Esophagus muscularis mucosa (tissue), 4 donors: ENCODE results near the gene MMS19. TPM values are rescaled to one million over a fixed set of nuclear protein-coding genes. Genes with fewer than 3 reads are reported as not detected.
"Not testable (repeated sequence)": the region's sequence is repeated elsewhere in the genome, so short reads cannot be mapped to it uniquely, and the experiment has no call there.

ENCODE experiments used
- DNase-seq: peaks from one replicate; pipeline ENCODE4 v3.0.0-alpha.2; 2017; ENCODE audit errors: extremely low spot score
- H3K27ac ChIP-seq, 4 donors: fragments of 200-600 bp; sonication (generic); replicated peaks in 1 of 4; 1 replicate in 3 of 4; 2 replicates in 1 of 4; pipeline ENCODE4 v1.5.1; 2016 to 2019; ENCODE audit warnings: mild to moderate bottlenecking in 1 of 4
- H3K27me3 ChIP-seq, 4 donors: fragments of 200-600 bp; sonication (generic); one replicate each; pipeline versions ENCODE4 v1.5.1 to v1.6.0; 2016 to 2019
- H3K36me3 ChIP-seq, 4 donors: fragments of 200-600 bp; sonication (generic); one replicate each; pipeline ENCODE4 v1.5.1; 2016 to 2019
- H3K4me1 ChIP-seq, 4 donors: fragments of 200-600 bp; sonication (generic); one replicate each; pipeline ENCODE4 v1.5.1; 2016 to 2019
- H3K4me3 ChIP-seq, 4 donors: fragments of 200-600 bp; sonication (generic); 1 replicate in 2 of 4; 2 replicates in 2 of 4; pipeline ENCODE4 v1.5.1; 2016 to 2019; ENCODE audit warnings: mild to moderate bottlenecking in 4 of 4, moderate library complexity in 1 of 4
- H3K9me3 ChIP-seq, 4 donors: fragments of 200-600 bp; sonication (generic); 1 replicate in 3 of 4; 2 replicates in 1 of 4; pipeline ENCODE4 v1.5.1; 2016 to 2019
- CTCF ChIP-seq, 3 experiments: fragments of 200-600 bp in 2 of 3; fragments of 450-650 bp in 1 of 3; sonication (generic) in 2 of 3; IDR thresholded peaks; one replicate each; pipeline ENCODE4 v1.5.1; 2017 to 2019; ENCODE audit warnings: antibody characterized with exemption in 3 of 3, mild to moderate bottlenecking in 2 of 3, moderate library complexity in 1 of 3
- EP300 ChIP-seq: sonication (generic); formaldehyde crosslinking; IDR thresholded peaks from one replicate; pipeline ENCODE4 v1.6.1; 2017; ENCODE audit warnings: antibody characterized with exemption
- POLR2A ChIP-seq: fragments of 450-650 bp; IDR thresholded peaks from one replicate; pipeline ENCODE4 v1.6.1; 2017; ENCODE audit warnings: antibody characterized with exemption, moderate library complexity, mild to moderate bottlenecking, low read depth
- POLR2AphosphoS5 ChIP-seq, 2 donors: sonication (generic); formaldehyde crosslinking; IDR thresholded peaks; one replicate each; pipeline ENCODE4 v1.6.1; 2017; ENCODE audit warnings: antibody characterized with exemption in 2 of 2
- WGBS: methylation state at CpG from one replicate; pipeline ENCODE4 v1.1.5; 2018; 5-methylcytosine and 5-hydroxymethylcytosine counted together
- intact Hi-C: fragments of 100-400 bp; cut with DNase I; formaldehyde crosslinking; loops from one replicate; pipeline ENCODE4 v1.15.1; 2023
- total RNA-seq, 4 donors: library from RNA; depleted of rRNA; stranded (reverse); fragments of >200 nt; gene quantifications; one replicate each; pipeline versions ENCODE4 v1.1.0 to v1.2.1, GENCODE V29; 2016

Gene MMS19
- total RNA-seq, 4 donors from 2014 or later: 46.9 to 51.4 (median 48.6) TPM

GRCh38 chr10:97532935-97533671 lies 34.9 kb upstream of the MMS19 start:
- no peak for TF ChIP-seq CTCF (IDR thresholded peaks at IDR 0.05)
- TF ChIP-seq EP300: no peak
- no peak for TF ChIP-seq POLR2AphosphoS5 (IDR thresholded peaks at IDR 0.05)
- TF ChIP-seq POLR2A: no peak
- no peak overlapping the region for H3K4me3 ChIP-seq
- intact Hi-C loops: no loop called here
- no peaks in the 10 kb centered on the region for H3K27me3 ChIP-seq
- H3K9me3 ChIP-seq: no peaks in the 10 kb centered on the region
- H3K27ac ChIP-seq: no peak overlapping the region
- H3K4me1 ChIP-seq: no peaks in the 10 kb centered on the region
- no peak for DNase-seq
- H3K36me3 ChIP-seq: no peaks in the 10 kb centered on the region
- 73% methylated on average over 9 of the region's 12 CpGs for WGBS

- H3K4me3 ChIP-seq: no peak overlapping the region
- TF ChIP-seq POLR2A: no peak
- intact Hi-C loops: no loop called here
- no peaks in the 10 kb centered on the region for H3K36me3 ChIP-seq
- WGBS: 85% methylated on average over 7 of the region's 10 CpGs
- H3K27me3 ChIP-seq: no peaks in the 10 kb centered on the region
- peaks cover 0 to 3% (median 0%) of the 10 kb centered on the region in 4 donors for H3K4me1 ChIP-seq
- H3K27ac ChIP-seq: no peak overlapping the region
- DNase-seq: no peak
- H3K9me3 ChIP-seq: no peaks in the 10 kb centered on the region
Measured at GRCh38 chr10:97531401-97531986, 33.3 kb upstream of the MMS19 start.

- no peak overlapping the region for H3K27ac ChIP-seq
- H3K36me3 ChIP-seq: no peaks in the 10 kb centered on the region
- no peak for TF ChIP-seq CTCF (IDR thresholded peaks at IDR 0.05)
- no peak for TF ChIP-seq EP300
- no peak for TF ChIP-seq POLR2AphosphoS5 (IDR thresholded peaks at IDR 0.05)
- TF ChIP-seq POLR2A: no peak
- intact Hi-C loops: no loop called here
- H3K27me3 ChIP-seq: no peaks in the 10 kb centered on the region
- DNase-seq: no peak
- WGBS: 86% methylated on average over 14 of the region's 14 CpGs
- H3K4me1 ChIP-seq: peaks cover 0 to 5% (median 0%) of the 10 kb centered on the region in 4 donors
- no peak overlapping the region for H3K4me3 ChIP-seq
- no peaks in the 10 kb centered on the region for H3K9me3 ChIP-seq
Measured at GRCh38 chr10:97529685-97530465, 31.7 kb upstream of the MMS19 start.

GRCh38 chr10:97528876-97529275 lies 30.7 kb upstream of the MMS19 start:
- H3K27ac ChIP-seq, H3K27me3 ChIP-seq, H3K4me3 ChIP-seq, DNase-seq, H3K36me3 ChIP-seq, H3K9me3 ChIP-seq, intact Hi-C loops, H3K4me1 ChIP-seq: not testable (repeated sequence)
- 91% methylated on average over 4 of the region's 29 CpGs for WGBS

GRCh38 chr10:97525683-97526110 lies 27.5 kb upstream of the MMS19 start:
- Histone ChIP-seq H3K27me3 (no peaks in the 10 kb centered on the region), H3K4me1 (peaks cover 0 to 29% (median 8%) of the 10 kb centered on the region in 4 donors), H3K36me3 (no peaks in the 10 kb centered on the region), H3K9me3 (no peaks in the 10 kb centered on the region), H3K4me3 (no peak overlapping the region), H3K27ac (no peak overlapping the region)
- no peak for DNase-seq
- intact Hi-C loops: no loop called here
- TF ChIP-seq EP300: no peak
- TF ChIP-seq POLR2A: no peak
- TF ChIP-seq POLR2AphosphoS5 (IDR thresholded peaks at IDR 0.05): no peak
- TF ChIP-seq CTCF (IDR thresholded peaks at IDR 0.05): no peak
- WGBS: 90% methylated on average over 1 of the region's 1 CpG
